GM23338 (cell line): ENCODE data around the gene DYRK1A. TPM values are rescaled to one million over a fixed set of nuclear protein-coding genes. Genes with fewer than 3 reads are reported as not detected.

Experiments
- ATAC-seq: fragments of 200-7000 bp; cut with Tn5 transposase; 3 replicates; pipeline ENCODE4 v1.9.1; 2020
- DNase-seq: peaks from one replicate; pipeline ENCODE4 v3.0.0-alpha.2; 2015; ENCODE audit warnings: low spot score
- H2AFZ ChIP-seq: fragments of 200-600 bp; sonication (generic); 2 replicates; pipeline ENCODE4 v1.8.0; 2016; ENCODE audit warnings: antibody characterized with exemption, mild to moderate bottlenecking, moderate library complexity
- H3F3A ChIP-seq: fragments of 200-600 bp; sonication (generic); replicated peaks from 2 replicates; pipeline ENCODE4 v1.8.0; 2017; ENCODE audit warnings: antibody characterized with exemption, mixed run types, low read depth
- H3K27ac ChIP-seq: fragments of 200-600 bp; sonication (generic); 2 replicates; pipeline ENCODE4 v1.6.1; 2016; ENCODE audit warnings: low read depth
- H3K27me3 ChIP-seq: fragments of 200-600 bp; sonication (generic); 2 replicates; pipeline ENCODE4 v1.8.0; 2016; ENCODE audit warnings: mild to moderate bottlenecking, mixed run types, moderate library complexity; ENCODE audit not compliant: insufficient read depth
- H3K36me3 ChIP-seq: fragments of 200-600 bp; sonication (generic); 2 replicates; pipeline ENCODE4 v1.8.0; 2016; ENCODE audit warnings: mild to moderate bottlenecking; ENCODE audit not compliant: insufficient read depth
- H3K4me1 ChIP-seq: fragments of 200-600 bp; sonication (generic); 2 replicates; pipeline ENCODE4 v1.8.0; 2016; ENCODE audit warnings: mild to moderate bottlenecking, moderate library complexity; ENCODE audit not compliant: insufficient read depth
- H3K4me2 ChIP-seq: fragments of 200-600 bp; sonication (generic); 2 replicates; pipeline ENCODE4 v1.7.1; 2017; ENCODE audit warnings: mixed run types
- H3K4me3 ChIP-seq: fragments of 200-600 bp; sonication (generic); 2 replicates; pipeline ENCODE4 v1.6.1; 2016; ENCODE audit warnings: mixed run types
- H3K79me2 ChIP-seq: fragments of 200-600 bp; sonication (generic); replicated peaks from 2 replicates; pipeline ENCODE4 v1.8.0; 2017; ENCODE audit warnings: mild to moderate bottlenecking; ENCODE audit not compliant: insufficient read depth
- H3K9me2 ChIP-seq: fragments of 200-600 bp; sonication (generic); 2 replicates; pipeline ENCODE4 v1.8.0; 2017; ENCODE audit not compliant: insufficient read depth
- H4K20me1 ChIP-seq: fragments of 200-600 bp; sonication (generic); replicated peaks from 2 replicates; pipeline ENCODE4 v1.8.0; 2017; ENCODE audit warnings: mild to moderate bottlenecking; ENCODE audit not compliant: insufficient read depth
- H3K27ac Mint-ChIP-seq: 2 replicates; pipeline ENCODE4 v1.8.0; 2020; ENCODE audit warnings: inconsistent platforms, mild to moderate bottlenecking, moderate library complexity, mixed read lengths
- H3K27me3 Mint-ChIP-seq: 3 replicates; pipeline ENCODE4 v1.8.0; 2022; ENCODE audit warnings: low read depth, mild to moderate bottlenecking, moderate library complexity, mixed read lengths, inconsistent platforms; ENCODE audit not compliant: insufficient read depth, poor library complexity
- H3K36me3 Mint-ChIP-seq: 3 replicates; pipeline ENCODE4 v1.8.0; 2021; ENCODE audit warnings: low read depth, mild to moderate bottlenecking, inconsistent platforms, moderate library complexity, mixed read lengths
- H3K4me1 Mint-ChIP-seq: 3 replicates; pipeline ENCODE4 v1.8.0; 2020; ENCODE audit warnings: mild to moderate bottlenecking, inconsistent platforms, mixed read lengths
- H3K4me3 Mint-ChIP-seq: 3 replicates; pipeline ENCODE4 v1.8.0; 2021; ENCODE audit warnings: moderate library complexity, mild to moderate bottlenecking, inconsistent platforms, mixed read lengths
- H3K9me3 Mint-ChIP-seq: 3 replicates; pipeline ENCODE4 v1.8.0; 2020; ENCODE audit warnings: moderate library complexity, mild to moderate bottlenecking, inconsistent platforms, mixed read lengths
- EZH2 ChIP-seq: fragments of 200-600 bp; sonication (generic); IDR thresholded peaks from one replicate; pipeline ENCODE4 v1.8.0; 2017; ENCODE audit warnings: antibody characterized with exemption, mild to moderate bottlenecking, low read depth; ENCODE audit not compliant: unreplicated experiment
- EZH2phosphoT487 ChIP-seq: fragments of 200-600 bp; sonication (generic); IDR thresholded peaks from one replicate; pipeline ENCODE4 v1.8.1; 2018; ENCODE audit warnings: antibody characterized with exemption; ENCODE audit not compliant: unreplicated experiment
- POLR2AphosphoS5 ChIP-seq: IDR thresholded peaks from 2 replicates; pipeline ENCODE4 v1.6.1; 2016; ENCODE audit warnings: antibody characterized with exemption, low read depth
- STAT1 ChIP-seq: IDR thresholded peaks from one replicate; pipeline ENCODE4 v1.6.1; 2016; ENCODE audit warnings: antibody characterized with exemption; ENCODE audit not compliant: unreplicated experiment
- ZNF114 ChIP-seq: fragments of 250-450 bp; sonication (Bioruptor Pico); IDR thresholded peaks from 2 replicates; pipeline ENCODE4 v1.5.0; 2020; ENCODE audit warnings: mild to moderate bottlenecking, moderate library complexity
- polyA plus RNA-seq: library from polyadenylated mRNA; unstranded; fragments of >200 nt; fragmentation: Nextera tagmentation; extraction: Ambion mirVana; gene quantifications from 2 replicates; pipeline ENCODE4 v1.2.1, GENCODE V29; 2016
- total RNA-seq: library from RNA; depleted of rRNA; stranded (reverse); fragments of >200 nt; shearing (Covaris generic); gene quantifications from 2 replicates; pipeline ENCODE4 v1.2.3, GENCODE V29; 2014
- TF ChIP-seq, protein P1 (sequence below): IDR thresholded peaks from 2 replicates; pipeline ENCODE4 v1.6.1; 2016; ENCODE audit warnings: antibody characterized with exemption
- TF ChIP-seq, protein P2 (sequence below), 2 experiments: fragments of 200-600 bp in 1 of 2; sonication (generic) in 1 of 2; conservative IDR thresholded peaks; 2 replicates each; pipeline versions ENCODE4 v1.5.1 to v1.6.1; 2016 to 2017; ENCODE audit warnings: antibody characterized with exemption in 2 of 2, low read depth in 2 of 2, mild to moderate bottlenecking in 2 of 2, moderate library complexity in 1 of 2
- TF ChIP-seq, protein P3 (sequence below): fragments of 250-450 bp; sonication (Bioruptor Pico); IDR thresholded peaks from 2 replicates; pipeline ENCODE4 v1.5.0; 2020; ENCODE audit warnings: mild to moderate bottlenecking, moderate library complexity

Gene DYRK1A
- total and polyA plus RNA-seq, 2 experiments from 2014 or later = 10.3 to 84.7 TPM

DNA sequence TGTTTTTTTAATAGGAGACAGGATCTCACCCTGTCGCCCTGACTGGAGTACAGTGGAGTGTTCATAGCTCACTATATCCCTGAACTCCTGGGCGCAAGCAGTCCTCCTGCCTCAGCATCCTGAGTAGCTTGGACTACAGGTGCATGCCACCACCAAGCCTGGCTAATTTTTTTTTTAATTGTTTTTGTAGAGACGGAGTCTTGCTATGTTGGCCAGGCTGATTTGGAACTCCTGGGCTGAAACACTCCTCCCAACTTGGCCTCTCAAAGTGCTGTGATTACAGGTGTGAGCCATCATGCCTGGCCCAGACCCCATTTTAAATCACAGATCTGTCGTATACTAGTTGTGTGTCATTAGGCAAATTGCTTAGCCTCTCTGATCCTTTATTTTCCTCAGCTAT is 161.1 kb downstream of the DYRK1A start:
- Histone ChIP-seq H3K27ac (no peak overlapping the region), H4K20me1 (no peaks in the 10 kb centered on the region), H3K36me3 (no peaks in the 10 kb centered on the region), H3K4me3 (no peak overlapping the region), H3K27me3 (no peaks in the 10 kb centered on the region), H2AFZ (no peak overlapping the region), H3K9me2 (no peaks in the 10 kb centered on the region), H3K4me2 (no peak overlapping the region), H3F3A (no peaks in the 10 kb centered on the region), H3K79me2 (no peaks in the 10 kb centered on the region), H3K4me1 (no peaks in the 10 kb centered on the region)
- DNase-seq (no peak), ATAC-seq (no peak)
- H3K27ac Mint-ChIP-seq = no peak overlapping the region
- TF ChIP-seq EZH2phosphoT487 (no peak), POLR2AphosphoS5 (no peak), EZH2 (no peak), ZNF114 (CRISPR knock-in tag) (no peak)
- TF ChIP-seq, protein P1, sequence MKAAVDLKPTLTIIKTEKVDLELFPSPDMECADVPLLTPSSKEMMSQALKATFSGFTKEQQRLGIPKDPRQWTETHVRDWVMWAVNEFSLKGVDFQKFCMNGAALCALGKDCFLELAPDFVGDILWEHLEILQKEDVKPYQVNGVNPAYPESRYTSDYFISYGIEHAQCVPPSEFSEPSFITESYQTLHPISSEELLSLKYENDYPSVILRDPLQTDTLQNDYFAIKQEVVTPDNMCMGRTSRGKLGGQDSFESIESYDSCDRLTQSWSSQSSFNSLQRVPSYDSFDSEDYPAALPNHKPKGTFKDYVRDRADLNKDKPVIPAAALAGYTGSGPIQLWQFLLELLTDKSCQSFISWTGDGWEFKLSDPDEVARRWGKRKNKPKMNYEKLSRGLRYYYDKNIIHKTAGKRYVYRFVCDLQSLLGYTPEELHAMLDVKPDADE = no peak
- H3K9me3 Mint-ChIP-seq = no peaks in the 10 kb centered on the region
- H3K4me1 Mint-ChIP-seq = peaks cover 3% of the 10 kb centered on the region
- H3K27me3 Mint-ChIP-seq = peaks cover 5% of the 10 kb centered on the region
- H3K4me3 Mint-ChIP-seq = no peak overlapping the region
- H3K36me3 Mint-ChIP-seq = no peaks in the 10 kb centered on the region; the same call in 1 of the 3 replicates

DNA sequence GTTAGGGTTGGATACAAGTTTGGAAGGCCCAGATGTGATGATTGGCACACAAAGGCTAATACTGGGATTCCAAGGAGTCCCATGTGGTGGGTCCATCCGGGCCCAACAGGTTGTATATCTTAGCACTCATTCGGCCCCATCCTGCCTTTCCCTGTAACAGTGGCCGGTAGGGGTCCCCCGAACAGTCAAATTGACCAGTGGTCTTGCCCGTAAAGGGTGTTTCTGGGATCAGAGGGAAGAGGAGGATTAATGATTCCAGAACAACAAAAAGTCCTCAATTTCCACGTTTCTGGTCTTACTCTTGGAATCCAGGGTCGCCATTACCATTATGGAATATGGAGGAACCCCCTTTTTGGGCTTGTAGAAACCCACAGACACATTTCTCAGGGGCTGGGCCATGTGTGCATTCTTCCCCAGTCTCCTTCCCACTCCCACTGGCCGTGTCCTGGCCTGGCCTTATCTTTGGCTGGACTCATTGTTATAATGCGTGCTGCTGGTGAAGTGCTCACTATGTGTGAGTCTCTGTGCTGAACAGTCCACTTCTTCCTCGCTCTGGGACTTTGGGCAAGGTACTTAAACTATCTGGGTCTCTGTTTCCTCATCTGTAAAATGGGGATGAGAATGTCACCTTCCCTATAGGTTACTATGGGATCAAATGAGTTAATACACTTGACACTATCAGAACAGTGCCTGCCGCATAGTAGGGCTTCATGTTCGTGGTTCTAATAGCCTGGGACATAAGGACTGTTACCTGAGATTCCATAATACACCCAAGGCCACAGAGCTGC is 161.8 kb downstream of the DYRK1A start:
- Histone ChIP-seq H3K4me3 (no peak overlapping the region), H4K20me1 (no peaks in the 10 kb centered on the region), H3F3A (no peaks in the 10 kb centered on the region), H3K79me2 (no peaks in the 10 kb centered on the region), H3K4me2 (no peak overlapping the region), H3K27me3 (no peaks in the 10 kb centered on the region), H3K9me2 (no peaks in the 10 kb centered on the region), H2AFZ (no peak overlapping the region), H3K27ac (no peak overlapping the region), H3K4me1 (no peaks in the 10 kb centered on the region), H3K36me3 (no peaks in the 10 kb centered on the region)
- Mint-ChIP-seq H3K9me3 (no peaks in the 10 kb centered on the region), H3K36me3 (no peaks in the 10 kb centered on the region; the same call in 2 of the 3 replicates), H3K4me3 (no peak overlapping the region), H3K27ac (no peak overlapping the region), H3K4me1 (peaks cover 3% of the 10 kb centered on the region), H3K27me3 (peaks cover 4% of the 10 kb centered on the region)
- peak; percentile 60 for DNase-seq
- no peak for ATAC-seq
- TF ChIP-seq POLR2AphosphoS5 (no peak), ZNF114 (CRISPR knock-in tag) (no peak), STAT1 (no peak)
- TF ChIP-seq, protein P2, sequence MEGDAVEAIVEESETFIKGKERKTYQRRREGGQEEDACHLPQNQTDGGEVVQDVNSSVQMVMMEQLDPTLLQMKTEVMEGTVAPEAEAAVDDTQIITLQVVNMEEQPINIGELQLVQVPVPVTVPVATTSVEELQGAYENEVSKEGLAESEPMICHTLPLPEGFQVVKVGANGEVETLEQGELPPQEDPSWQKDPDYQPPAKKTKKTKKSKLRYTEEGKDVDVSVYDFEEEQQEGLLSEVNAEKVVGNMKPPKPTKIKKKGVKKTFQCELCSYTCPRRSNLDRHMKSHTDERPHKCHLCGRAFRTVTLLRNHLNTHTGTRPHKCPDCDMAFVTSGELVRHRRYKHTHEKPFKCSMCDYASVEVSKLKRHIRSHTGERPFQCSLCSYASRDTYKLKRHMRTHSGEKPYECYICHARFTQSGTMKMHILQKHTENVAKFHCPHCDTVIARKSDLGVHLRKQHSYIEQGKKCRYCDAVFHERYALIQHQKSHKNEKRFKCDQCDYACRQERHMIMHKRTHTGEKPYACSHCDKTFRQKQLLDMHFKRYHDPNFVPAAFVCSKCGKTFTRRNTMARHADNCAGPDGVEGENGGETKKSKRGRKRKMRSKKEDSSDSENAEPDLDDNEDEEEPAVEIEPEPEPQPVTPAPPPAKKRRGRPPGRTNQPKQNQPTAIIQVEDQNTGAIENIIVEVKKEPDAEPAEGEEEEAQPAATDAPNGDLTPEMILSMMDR (conservative IDR thresholded peaks at IDR 0.05; ENCODE audit: low read depth in 2 of 2) = peak; percentile 36 to 43
- TF ChIP-seq, protein P3, sequence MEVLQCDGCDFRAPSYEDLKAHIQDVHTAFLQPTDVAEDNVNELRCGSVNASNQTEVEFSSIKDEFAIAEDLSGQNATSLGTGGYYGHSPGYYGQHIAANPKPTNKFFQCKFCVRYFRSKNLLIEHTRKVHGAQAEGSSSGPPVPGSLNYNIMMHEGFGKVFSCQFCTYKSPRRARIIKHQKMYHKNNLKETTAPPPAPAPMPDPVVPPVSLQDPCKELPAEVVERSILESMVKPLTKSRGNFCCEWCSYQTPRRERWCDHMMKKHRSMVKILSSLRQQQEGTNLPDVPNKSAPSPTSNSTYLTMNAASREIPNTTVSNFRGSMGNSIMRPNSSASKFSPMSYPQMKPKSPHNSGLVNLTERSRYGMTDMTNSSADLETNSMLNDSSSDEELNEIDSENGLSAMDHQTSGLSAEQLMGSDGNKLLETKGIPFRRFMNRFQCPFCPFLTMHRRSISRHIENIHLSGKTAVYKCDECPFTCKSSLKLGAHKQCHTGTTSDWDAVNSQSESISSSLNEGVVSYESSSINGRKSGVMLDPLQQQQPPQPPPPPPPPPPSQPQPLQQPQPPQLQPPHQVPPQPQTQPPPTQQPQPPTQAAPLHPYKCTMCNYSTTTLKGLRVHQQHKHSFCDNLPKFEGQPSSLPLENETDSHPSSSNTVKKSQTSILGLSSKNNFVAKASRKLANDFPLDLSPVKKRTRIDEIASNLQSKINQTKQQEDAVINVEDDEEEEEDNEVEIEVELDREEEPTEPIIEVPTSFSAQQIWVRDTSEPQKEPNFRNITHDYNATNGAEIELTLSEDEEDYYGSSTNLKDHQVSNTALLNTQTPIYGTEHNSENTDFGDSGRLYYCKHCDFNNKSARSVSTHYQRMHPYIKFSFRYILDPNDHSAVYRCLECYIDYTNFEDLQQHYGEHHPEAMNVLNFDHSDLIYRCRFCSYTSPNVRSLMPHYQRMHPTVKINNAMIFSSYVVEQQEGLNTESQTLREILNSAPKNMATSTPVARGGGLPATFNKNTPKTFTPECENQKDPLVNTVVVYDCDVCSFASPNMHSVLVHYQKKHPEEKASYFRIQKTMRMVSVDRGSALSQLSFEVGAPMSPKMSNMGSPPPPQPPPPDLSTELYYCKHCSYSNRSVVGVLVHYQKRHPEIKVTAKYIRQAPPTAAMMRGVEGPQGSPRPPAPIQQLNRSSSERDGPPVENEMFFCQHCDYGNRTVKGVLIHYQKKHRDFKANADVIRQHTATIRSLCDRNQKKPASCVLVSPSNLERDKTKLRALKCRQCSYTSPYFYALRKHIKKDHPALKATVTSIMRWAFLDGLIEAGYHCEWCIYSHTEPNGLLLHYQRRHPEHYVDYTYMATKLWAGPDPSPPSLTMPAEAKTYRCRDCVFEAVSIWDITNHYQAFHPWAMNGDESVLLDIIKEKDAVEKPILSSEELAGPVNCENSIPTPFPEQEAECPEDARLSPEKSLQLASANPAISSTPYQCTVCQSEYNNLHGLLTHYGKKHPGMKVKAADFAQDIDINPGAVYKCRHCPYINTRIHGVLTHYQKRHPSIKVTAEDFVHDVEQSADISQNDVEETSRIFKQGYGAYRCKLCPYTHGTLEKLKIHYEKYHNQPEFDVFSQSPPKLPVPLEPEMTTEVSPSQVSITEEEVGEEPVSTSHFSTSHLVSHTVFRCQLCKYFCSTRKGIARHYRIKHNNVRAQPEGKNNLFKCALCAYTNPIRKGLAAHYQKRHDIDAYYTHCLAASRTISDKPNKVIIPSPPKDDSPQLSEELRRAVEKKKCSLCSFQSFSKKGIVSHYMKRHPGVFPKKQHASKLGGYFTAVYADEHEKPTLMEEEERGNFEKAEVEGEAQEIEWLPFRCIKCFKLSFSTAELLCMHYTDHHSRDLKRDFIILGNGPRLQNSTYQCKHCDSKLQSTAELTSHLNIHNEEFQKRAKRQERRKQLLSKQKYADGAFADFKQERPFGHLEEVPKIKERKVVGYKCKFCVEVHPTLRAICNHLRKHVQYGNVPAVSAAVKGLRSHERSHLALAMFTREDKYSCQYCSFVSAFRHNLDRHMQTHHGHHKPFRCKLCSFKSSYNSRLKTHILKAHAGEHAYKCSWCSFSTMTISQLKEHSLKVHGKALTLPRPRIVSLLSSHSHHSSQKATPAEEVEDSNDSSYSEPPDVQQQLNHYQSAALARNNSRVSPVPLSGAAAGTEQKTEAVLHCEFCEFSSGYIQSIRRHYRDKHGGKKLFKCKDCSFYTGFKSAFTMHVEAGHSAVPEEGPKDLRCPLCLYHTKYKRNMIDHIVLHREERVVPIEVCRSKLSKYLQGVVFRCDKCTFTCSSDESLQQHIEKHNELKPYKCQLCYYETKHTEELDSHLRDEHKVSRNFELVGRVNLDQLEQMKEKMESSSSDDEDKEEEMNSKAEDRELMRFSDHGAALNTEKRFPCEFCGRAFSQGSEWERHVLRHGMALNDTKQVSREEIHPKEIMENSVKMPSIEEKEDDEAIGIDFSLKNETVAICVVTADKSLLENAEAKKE = no peak
